ENCODE results near the gene PIGR. TPM values are rescaled to one million over a fixed set of nuclear protein-coding genes. Genes with fewer than 3 reads are reported as not detected.

The PIGR gene
- total RNA-seq, 1 experiment from 2014 or later: 2.6 TPM

- TF ChIP-seq POLR2AphosphoS5 (IDR thresholded peaks at IDR 0.05; ENCODE audit: low read depth, low read length): no peak
- TF ChIP-seq EGR1 (IDR thresholded peaks at IDR 0.05; ENCODE audit: low read depth): peak; percentile 60; the same call in 1 of the 2 replicates
- 0 out of 2 replicates have a peak, but pooled peaks have one; percentile 18 for TF ChIP-seq ZFX (IDR thresholded peaks at IDR 0.05)
Observed at GRCh38 chr1:206909161-206909882, 36.9 kb downstream of the PIGR start (continued).

DNA sequence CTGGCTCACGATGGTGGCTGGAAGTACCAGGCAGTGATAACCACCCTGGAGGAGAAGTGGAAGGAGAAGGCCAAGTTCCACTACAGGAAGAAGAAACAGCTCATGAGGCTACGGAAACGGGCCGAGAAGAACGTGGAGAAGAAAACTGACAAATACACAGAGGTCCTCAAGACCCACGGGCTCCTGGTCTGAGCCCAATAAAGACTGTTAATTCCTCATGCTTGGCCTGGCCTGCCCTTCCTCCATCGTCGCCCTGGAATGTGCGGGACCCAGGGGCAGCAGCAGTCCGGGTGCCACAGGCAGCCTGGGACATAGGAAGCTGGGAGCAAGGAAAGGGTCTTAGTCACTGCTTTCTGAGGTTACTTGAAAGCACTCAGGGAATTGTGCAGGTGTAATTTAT lies 38.2 kb downstream of the PIGR start:
- BruUV-seq (replicated peaks): no TSS peak
- Histone ChIP-seq H3K27ac (ENCODE audit: low read depth, low read length) (no peak overlapping the region), H3K27me3 (ENCODE audit: insufficient read depth, low read length) (no peaks in the 10 kb centered on the region; the same call in 1 of the 2 replicates), H3K9ac (ENCODE audit: low read length) (no peak overlapping the region), H3K4me3 (replicated peaks in 1 of 2; ENCODE audit: low read depth in 1 of 2, low read length in 2 of 2) (no peak overlapping the region), H3K79me2 (ENCODE audit: insufficient read depth, low read length) (no peaks in the 10 kb centered on the region), H2AFZ (ENCODE audit: low read depth, low read length, poor library complexity, severe bottlenecking) (no peak overlapping the region), H3K9me2 (ENCODE audit: insufficient read depth) (no peaks in the 10 kb centered on the region), H4K20me1 (ENCODE audit: insufficient read depth) (no peaks in the 10 kb centered on the region), H3K36me3 (ENCODE audit: control insufficient read depth in 1 of 2, insufficient read depth in 2 of 2, low read length in 2 of 2) (no peaks in the 10 kb centered on the region), H3K4me2 (ENCODE audit: low read length) (no peak overlapping the region), H3K4me1 (ENCODE audit: control insufficient read depth in 1 of 2, insufficient read depth in 2 of 2, low read length in 2 of 2) (peaks cover 8 to 44% of the 10 kb centered on the region in 2 experiments), H3K9me3 (ENCODE audit: control insufficient read depth in 1 of 2, insufficient read depth in 1 of 2, low read depth in 1 of 2, low read length in 2 of 2) (no peaks in the 10 kb centered on the region)
- ATAC-seq: no peak
- TF ChIP-seq ZFX (IDR thresholded peaks at IDR 0.05) (no peak), SP1 (IDR thresholded peaks at IDR 0.05; ENCODE audit: low read depth) (no peak), JUND (IDR thresholded peaks at IDR 0.05) (no peak), EGR1 (IDR thresholded peaks at IDR 0.05; ENCODE audit: low read depth) (no peak), ATF3 (IDR thresholded peaks at IDR 0.05) (no peak), YY1 (IDR thresholded peaks at IDR 0.05; ENCODE audit: extremely low read depth, insufficient replicate concordance, low read depth, low read length) (no peak)
- TF ChIP-seq, protein P1, sequence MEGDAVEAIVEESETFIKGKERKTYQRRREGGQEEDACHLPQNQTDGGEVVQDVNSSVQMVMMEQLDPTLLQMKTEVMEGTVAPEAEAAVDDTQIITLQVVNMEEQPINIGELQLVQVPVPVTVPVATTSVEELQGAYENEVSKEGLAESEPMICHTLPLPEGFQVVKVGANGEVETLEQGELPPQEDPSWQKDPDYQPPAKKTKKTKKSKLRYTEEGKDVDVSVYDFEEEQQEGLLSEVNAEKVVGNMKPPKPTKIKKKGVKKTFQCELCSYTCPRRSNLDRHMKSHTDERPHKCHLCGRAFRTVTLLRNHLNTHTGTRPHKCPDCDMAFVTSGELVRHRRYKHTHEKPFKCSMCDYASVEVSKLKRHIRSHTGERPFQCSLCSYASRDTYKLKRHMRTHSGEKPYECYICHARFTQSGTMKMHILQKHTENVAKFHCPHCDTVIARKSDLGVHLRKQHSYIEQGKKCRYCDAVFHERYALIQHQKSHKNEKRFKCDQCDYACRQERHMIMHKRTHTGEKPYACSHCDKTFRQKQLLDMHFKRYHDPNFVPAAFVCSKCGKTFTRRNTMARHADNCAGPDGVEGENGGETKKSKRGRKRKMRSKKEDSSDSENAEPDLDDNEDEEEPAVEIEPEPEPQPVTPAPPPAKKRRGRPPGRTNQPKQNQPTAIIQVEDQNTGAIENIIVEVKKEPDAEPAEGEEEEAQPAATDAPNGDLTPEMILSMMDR (IDR thresholded peaks at IDR 0.05 in 2 of 3, conservative IDR thresholded peaks at IDR 0.05 in 1 of 3; ENCODE audit: borderline replicate concordance in 1 of 3, insufficient read depth in 1 of 3, low read depth in 2 of 3, low read length in 2 of 3): no peak
- TF ChIP-seq, protein P2, sequence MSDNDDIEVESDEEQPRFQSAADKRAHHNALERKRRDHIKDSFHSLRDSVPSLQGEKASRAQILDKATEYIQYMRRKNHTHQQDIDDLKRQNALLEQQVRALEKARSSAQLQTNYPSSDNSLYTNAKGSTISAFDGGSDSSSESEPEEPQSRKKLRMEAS (IDR thresholded peaks at IDR 0.05): no peak
- ChIA-PET CTCF (interaction anchor here (1.2 to 2.3 kb wide), 4 partner anchors 10 to 173 kb away, joined by 3 to 12 read pairs (median 4); partner anchors contain the start of gene FCMR), RAD21 (ENCODE audit: low non-redundant PET in 1 of 2, low total read pairs in 2 of 2, uncharacterized antibody in 2 of 2, unreplicated experiment in 2 of 2) (no interaction called here), POLR2A (no interaction called here)
- DNase-seq (ENCODE audit: low read depth, low spot score): no peak
- intact Hi-C loops (cut with micrococcal nuclease): no loop called here

Measured in HCT116 (cell line).